GM12875 (cell line): ENCODE measurements around the gene GAB2.
"Not testable (repeated sequence)": the region's sequence is repeated elsewhere in the genome, so short reads cannot be mapped to it uniquely, and the experiment has no call there.

ENCODE experiments used
- H3K4me3 ChIP-seq: one replicate; pipeline ENCODE4 v1.5.1; 2011; ENCODE audit warnings: low read depth, low read length, control low read depth
- CTCF ChIP-seq: IDR thresholded peaks from 2 replicates; pipeline ENCODE4 v1.5.1; 2011; ENCODE audit warnings: low read depth, mild to moderate bottlenecking, control low read depth, inconsistent platforms, low read length, moderate library complexity, borderline replicate concordance; ENCODE audit not compliant: insufficient read depth

Gene GAB2

GRCh38 chr11:78370406-78371172 lies 47.0 kb downstream of the GAB2 start:
- H3K4me3 ChIP-seq, result no peak overlapping the region
- TF ChIP-seq CTCF, result no peak

GRCh38 chr11:78365381-78365792 lies 52.2 kb downstream of the GAB2 start:
- no peak for TF ChIP-seq CTCF
- no peak overlapping the region for H3K4me3 ChIP-seq

- no peak for TF ChIP-seq CTCF
- no peak overlapping the region for H3K4me3 ChIP-seq
Observed at GRCh38 chr11:78364128-78364751, 53.4 kb downstream of the GAB2 start.

- no peak for TF ChIP-seq CTCF
- no peak overlapping the region for H3K4me3 ChIP-seq
Observed at GRCh38 chr11:78363024-78363619, 54.5 kb downstream of the GAB2 start.

GRCh38 chr11:78361228-78361627 lies 56.4 kb downstream of the GAB2 start:
- H3K4me3 ChIP-seq, result no peak overlapping the region
- TF ChIP-seq CTCF, result no peak

- no peak overlapping the region for H3K4me3 ChIP-seq
- no peak for TF ChIP-seq CTCF
Observed at GRCh38 chr11:78359921-78360320, 57.7 kb downstream of the GAB2 start.

GRCh38 chr11:78357924-78358323 lies 59.7 kb downstream of the GAB2 start:
- not testable (repeated sequence) for H3K4me3 ChIP-seq

- not testable (repeated sequence) for H3K4me3 ChIP-seq
Observed at GRCh38 chr11:78357425-78357824, 60.2 kb downstream of the GAB2 start.

GRCh38 chr11:78355742-78356141 lies 61.9 kb downstream of the GAB2 start:
- H3K4me3 ChIP-seq, result not testable (repeated sequence)
